K562 (cell line): Measurements from ENCODE around the gene CHTOP. TPM values are rescaled to one million over a fixed set of nuclear protein-coding genes. Genes with fewer than 3 reads are reported as not detected.

Experiments used
- BRD4 ChIP-seq: fragments of 200-600 bp; sonication (generic); IDR thresholded peaks from 2 replicates; pipeline ENCODE4 v1.6.1; 2017; ENCODE audit warnings: inconsistent platforms
- CGGBP1 ChIP-seq: fragments of 250-450 bp; sonication (Bioruptor Pico); IDR thresholded peaks from 2 replicates; pipeline ENCODE4 v1.9.0; 2021; ENCODE audit warnings: mild to moderate bottlenecking
- ETV6 ChIP-seq, 3 experiments: fragments of 150-350 bp in 1 of 3; sonication (generic) in 1 of 3; formaldehyde crosslinking in 1 of 3; IDR thresholded peaks; 2 replicates each; pipeline versions ENCODE4 v1.6.1 to v1.8.0; 2014 to 2022; ENCODE audit warnings: borderline replicate concordance in 2 of 3, low read depth in 2 of 3, antibody characterized with exemption in 1 of 3, low read length in 1 of 3, mild to moderate bottlenecking in 1 of 3, missing genetic modification reagents in 1 of 3
- HDAC6 ChIP-seq: IDR thresholded peaks from 2 replicates; pipeline ENCODE4 v1.6.1; 2012; ENCODE audit warnings: low read depth, mild to moderate bottlenecking, control low read depth, inconsistent platforms, low read length, moderate library complexity
- LARP7 ChIP-seq: fragments of 450-650 bp; IDR thresholded peaks from 2 replicates; pipeline ENCODE4 v1.6.1; 2016
- MIER1 ChIP-seq: fragments of 450-650 bp; IDR thresholded peaks from 2 replicates; pipeline ENCODE4 v1.6.1; 2016; ENCODE audit warnings: antibody characterized with exemption, mild to moderate bottlenecking, low read depth
- NR1H2 ChIP-seq: sonication (generic); formaldehyde crosslinking; IDR thresholded peaks from 2 replicates; pipeline ENCODE4 v1.4.0; 2020; ENCODE audit warnings: mild to moderate bottlenecking, missing genetic modification reagents
- PHF8 ChIP-seq: fragments of 200-600 bp; sonication (generic); IDR thresholded peaks from 2 replicates; pipeline ENCODE4 v1.6.1; 2012; ENCODE audit warnings: mixed run types, mild to moderate bottlenecking, inconsistent platforms, low read length, moderate library complexity, borderline replicate concordance
- RNF219 ChIP-seq: fragments of 250-450 bp; sonication (Bioruptor Pico); IDR thresholded peaks from 2 replicates; pipeline ENCODE4 v1.5.0; 2022; ENCODE audit warnings: mild to moderate bottlenecking
- SMAD2 ChIP-seq: fragments of 150-350 bp; IDR thresholded peaks from 2 replicates; pipeline ENCODE4 v1.6.1; 2014; ENCODE audit warnings: low read depth, mild to moderate bottlenecking, low read length
- SMARCA4 ChIP-seq: fragments of 450-650 bp; IDR thresholded peaks from 2 replicates; pipeline ENCODE4 v1.6.1; 2016
- ZBTB33 ChIP-seq: sonication (generic); formaldehyde crosslinking; IDR thresholded peaks from 2 replicates; pipeline ENCODE4 v1.8.1; 2023; ENCODE audit warnings: mild to moderate bottlenecking, missing genetic modification reagents
- ZKSCAN1 ChIP-seq: fragments of 150-350 bp; IDR thresholded peaks from 2 replicates; pipeline ENCODE4 v1.6.1; 2016; ENCODE audit warnings: low read depth, low read length
- ZNF165 ChIP-seq: fragments of 250-450 bp; sonication (Bioruptor Pico); IDR thresholded peaks from 2 replicates; pipeline ENCODE4 v1.4.0; 2020; ENCODE audit warnings: borderline replicate concordance
- ZNF311 ChIP-seq: fragments of 250-450 bp; sonication (Bioruptor Pico); IDR thresholded peaks from 2 replicates; pipeline ENCODE4 v1.4.0; 2020; ENCODE audit warnings: mild to moderate bottlenecking, moderate library complexity
- ZNF445 ChIP-seq: fragments of 250-450 bp; sonication (Bioruptor Pico); IDR thresholded peaks from 2 replicates; pipeline ENCODE4 v1.4.0; 2020; ENCODE audit warnings: low read depth, mild to moderate bottlenecking, moderate library complexity
- ZNF780A ChIP-seq: fragments of 250-450 bp; sonication (Bioruptor Pico); IDR thresholded peaks from 2 replicates; pipeline ENCODE4 v1.5.0; 2021; ENCODE audit warnings: mild to moderate bottlenecking
- ZNF830 ChIP-seq: fragments of 250-450 bp; sonication (Bioruptor Pico); IDR thresholded peaks from 2 replicates; pipeline ENCODE4 v1.5.0; 2021; ENCODE audit warnings: mild to moderate bottlenecking
- polyA plus RNA-seq, 8 experiments: library from polyadenylated mRNA; depleted of rRNA in 4 of 8; stranded (reverse) in 5 of 8; unstranded in 3 of 8; fragments of >200 nt; fragmentation: Nextera tagmentation in 2 of 8; fragmentation: Illumina TruSeq in 1 of 8; extraction: Ambion mirVana in 2 of 8; extraction: Trizol in 1 of 8; gene quantifications; 2 replicates each; pipeline versions ENCODE4 v1.2.1 to v1.2.3, GENCODE V29; 2011 to 2014; ENCODE audit warnings: inconsistent platforms in 1 of 8, missing spikeins in 1 of 8
- total RNA-seq, 7 experiments: library from RNA; depleted of rRNA in 6 of 7; stranded (reverse); fragments of >200 nt in 6 of 7; fragmentation: Illumina TruSeq in 2 of 7; extraction: Trizol in 2 of 7; gene quantifications; 2 replicates each; pipeline versions ENCODE4 v1.2.1 to v1.2.3, GENCODE V29; 2011 to 2021; ENCODE audit warnings: low replicate concordance in 1 of 7
- TF ChIP-seq, protein P1 (sequence below): fragments of 450-650 bp; formaldehyde crosslinking; IDR thresholded peaks from 2 replicates; pipeline ENCODE4 v1.4.0; 2022; ENCODE audit warnings: mild to moderate bottlenecking, moderate library complexity
- TF ChIP-seq, protein P2 (sequence below): IDR thresholded peaks from 2 replicates; pipeline ENCODE4 v1.6.1; 2012; ENCODE audit warnings: low read depth, low read length, improper control_type of control experiment, borderline replicate concordance

CHTOP gene
- total and polyA plus RNA-seq, 9 of the 15 experiments (the other 6 are each of a cell fraction or from before 2014, with no cell fraction given), result 10.2 to 91.8 (median 60.8) TPM

- no peak for TF ChIP-seq HDAC6
- peak; percentile 37 for TF ChIP-seq ZKSCAN1
- TF ChIP-seq SMAD2, result no peak
- TF ChIP-seq ZNF780A (CRISPR knock-in tag), result no peak
- peak; percentile 100 for TF ChIP-seq BRD4
- no peak for TF ChIP-seq ZNF165 (CRISPR knock-in tag)
- no peak for TF ChIP-seq ZNF830
- TF ChIP-seq, protein P1, sequence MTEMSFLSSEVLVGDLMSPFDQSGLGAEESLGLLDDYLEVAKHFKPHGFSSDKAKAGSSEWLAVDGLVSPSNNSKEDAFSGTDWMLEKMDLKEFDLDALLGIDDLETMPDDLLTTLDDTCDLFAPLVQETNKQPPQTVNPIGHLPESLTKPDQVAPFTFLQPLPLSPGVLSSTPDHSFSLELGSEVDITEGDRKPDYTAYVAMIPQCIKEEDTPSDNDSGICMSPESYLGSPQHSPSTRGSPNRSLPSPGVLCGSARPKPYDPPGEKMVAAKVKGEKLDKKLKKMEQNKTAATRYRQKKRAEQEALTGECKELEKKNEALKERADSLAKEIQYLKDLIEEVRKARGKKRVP (CRISPR knock-in tag), result no peak
- no peak for TF ChIP-seq NR1H2 (CRISPR knock-in tag)
- TF ChIP-seq ETV6 (IDR thresholded peaks at IDR 0.05; ENCODE audit: borderline replicate concordance in 1 of 2, low read depth in 2 of 2, low read length in 1 of 2), result no peak
- TF ChIP-seq ETV6 (CRISPR knock-in tag; IDR thresholded peaks at IDR 0.05; ENCODE audit: borderline replicate concordance), result 0 out of 2 replicates have a peak, but pooled peaks have one; percentile 43
- no peak for TF ChIP-seq ZNF311 (CRISPR knock-in tag)
- no peak for TF ChIP-seq LARP7
- TF ChIP-seq MIER1, result no peak
- TF ChIP-seq, protein P2, sequence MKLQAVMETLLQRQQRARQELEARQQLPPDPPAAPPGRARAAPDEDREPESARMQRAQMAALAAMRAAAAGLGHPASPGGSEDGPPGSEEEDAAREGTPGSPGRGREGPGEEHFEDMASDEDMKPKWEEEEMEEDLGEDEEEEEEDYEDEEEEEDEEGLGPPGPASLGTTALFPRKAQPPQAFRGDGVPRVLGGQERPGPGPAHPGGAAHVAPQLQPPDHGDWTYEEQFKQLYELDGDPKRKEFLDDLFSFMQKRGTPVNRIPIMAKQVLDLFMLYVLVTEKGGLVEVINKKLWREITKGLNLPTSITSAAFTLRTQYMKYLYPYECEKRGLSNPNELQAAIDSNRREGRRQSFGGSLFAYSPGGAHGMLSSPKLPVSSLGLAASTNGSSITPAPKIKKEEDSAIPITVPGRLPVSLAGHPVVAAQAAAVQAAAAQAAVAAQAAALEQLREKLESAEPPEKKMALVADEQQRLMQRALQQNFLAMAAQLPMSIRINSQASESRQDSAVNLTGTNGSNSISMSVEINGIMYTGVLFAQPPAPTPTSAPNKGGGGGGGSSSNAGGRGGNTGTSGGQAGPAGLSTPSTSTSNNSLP, result no peak
- no peak for TF ChIP-seq CGGBP1 (CRISPR knock-in tag)
- TF ChIP-seq ZBTB33, result no peak
- TF ChIP-seq PHF8, result peak; percentile 99
- no peak for TF ChIP-seq ZNF445 (CRISPR knock-in tag)
- TF ChIP-seq SMARCA4, result 0 out of 2 replicates have a peak, but pooled peaks have one; percentile 14
- TF ChIP-seq RNF219, result no peak
Observed at GRCh38 chr1:153633754-153634665, at the start of gene CHTOP (continued).
